ENCODE results near the gene ZMIZ2. TPM values are rescaled to one million over a fixed set of nuclear protein-coding genes. Genes with fewer than 3 reads are reported as not detected.

The ZMIZ2 gene
- total and polyA plus RNA-seq, 2 donors (not counting 1 experiment from before 2014, with no cell fraction given): 254 to 442 TPM

DNA sequence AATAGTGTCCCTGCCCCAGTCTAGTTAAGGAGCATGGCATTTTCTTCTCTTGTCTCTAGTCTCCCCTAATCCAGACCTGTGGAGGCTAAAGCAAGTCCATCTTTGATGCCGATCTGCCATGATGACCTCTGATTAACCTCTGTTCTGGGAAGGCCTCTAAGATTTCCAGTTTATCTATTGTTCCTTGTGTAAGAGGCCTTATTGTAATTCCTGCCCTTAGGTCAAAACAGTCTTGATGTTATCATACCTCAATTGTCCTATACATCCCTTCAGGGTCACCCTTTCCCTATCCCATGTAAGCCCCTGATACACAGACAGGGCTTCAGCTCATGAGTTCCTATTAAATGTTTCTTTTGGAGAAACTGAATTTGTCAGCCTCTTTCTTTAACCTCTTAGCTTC, 4.9 kb upstream of the ZMIZ2 start:
- POLR2A ChIA-PET: interaction anchor here (1.3 kb wide), 1 partner anchor 115 kb away, joined by 4 read pairs; no protein-coding TSS in a partner anchor
- intact Hi-C loops (cut with micrococcal nuclease): no loop called here
- no peaks in the 10 kb centered on the region for H3K36me3 ChIP-seq (replicated peaks in 1 of 2; ENCODE audit: control extremely low read depth in 1 of 2, control insufficient read depth in 1 of 2, extremely low read depth in 1 of 2, insufficient read depth in 2 of 2, low read length in 1 of 2)
- Mint-ChIP-seq H3K27me3 (no peaks in the 10 kb centered on the region), H3K4me3 (no peak overlapping the region), H3K27ac (no peak overlapping the region), H3K4me1 (peaks cover 17% of the 10 kb centered on the region), H3K9me3 (ENCODE audit: insufficient read depth) (no peaks in the 10 kb centered on the region)
- H4K20me1 ChIP-seq (ENCODE audit: control insufficient read depth, insufficient read depth, low read length, poor library complexity, severe bottlenecking): no peaks in the 10 kb centered on the region
- ATAC-seq (ENCODE audit: low read depth) (no peak), DNase-seq (no peak)
- peaks cover 12% of the 10 kb centered on the region in 2 donors for H3K4me1 ChIP-seq (ENCODE audit: control insufficient read depth in 2 of 2, insufficient read depth in 2 of 2, low read length in 2 of 2)
- no CpG with 5 or more reads among the region's 1 CpG for WGBS (ENCODE audit: insufficient coverage)
- H3K9ac ChIP-seq (ENCODE audit: low read length): no peak overlapping the region
- no peak overlapping the region for H3K4me2 ChIP-seq (replicated peaks; ENCODE audit: low read depth, low read length, poor library complexity, severe bottlenecking)
- no peak overlapping the region for H3K27ac ChIP-seq (ENCODE audit: low read length in 2 of 2)
- no peaks in the 10 kb centered on the region for H3K27me3 ChIP-seq (replicated peaks in 1 of 4; ENCODE audit: control extremely low read depth in 1 of 4, control insufficient read depth in 3 of 4, insufficient read depth in 4 of 4, low read length in 3 of 4)
- no peak for TF ChIP-seq EZH2 (IDR thresholded peaks at IDR 0.05; ENCODE audit: borderline replicate concordance, insufficient read depth, low read depth, low read length, poor library complexity, severe bottlenecking)
- TF ChIP-seq, protein P1, sequence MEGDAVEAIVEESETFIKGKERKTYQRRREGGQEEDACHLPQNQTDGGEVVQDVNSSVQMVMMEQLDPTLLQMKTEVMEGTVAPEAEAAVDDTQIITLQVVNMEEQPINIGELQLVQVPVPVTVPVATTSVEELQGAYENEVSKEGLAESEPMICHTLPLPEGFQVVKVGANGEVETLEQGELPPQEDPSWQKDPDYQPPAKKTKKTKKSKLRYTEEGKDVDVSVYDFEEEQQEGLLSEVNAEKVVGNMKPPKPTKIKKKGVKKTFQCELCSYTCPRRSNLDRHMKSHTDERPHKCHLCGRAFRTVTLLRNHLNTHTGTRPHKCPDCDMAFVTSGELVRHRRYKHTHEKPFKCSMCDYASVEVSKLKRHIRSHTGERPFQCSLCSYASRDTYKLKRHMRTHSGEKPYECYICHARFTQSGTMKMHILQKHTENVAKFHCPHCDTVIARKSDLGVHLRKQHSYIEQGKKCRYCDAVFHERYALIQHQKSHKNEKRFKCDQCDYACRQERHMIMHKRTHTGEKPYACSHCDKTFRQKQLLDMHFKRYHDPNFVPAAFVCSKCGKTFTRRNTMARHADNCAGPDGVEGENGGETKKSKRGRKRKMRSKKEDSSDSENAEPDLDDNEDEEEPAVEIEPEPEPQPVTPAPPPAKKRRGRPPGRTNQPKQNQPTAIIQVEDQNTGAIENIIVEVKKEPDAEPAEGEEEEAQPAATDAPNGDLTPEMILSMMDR (IDR thresholded peaks at IDR 0.05): no peak
- CTCF ChIA-PET: no interaction called here
- H2AFZ ChIP-seq (ENCODE audit: insufficient read depth, low read depth, low read length, poor library complexity, severe bottlenecking): no peak overlapping the region
- no peaks in the 10 kb centered on the region for H3K79me2 ChIP-seq (ENCODE audit: control insufficient read depth, insufficient read depth, low read length)
- H3K9me3 ChIP-seq (ENCODE audit: control extremely low read depth in 1 of 3, control insufficient read depth in 2 of 3, insufficient read depth in 1 of 3, low read length in 2 of 3): no peaks in the 10 kb centered on the region
- H3K4me3 ChIP-seq (ENCODE audit: control extremely low read depth in 1 of 5, extremely low read depth in 1 of 5, insufficient read depth in 1 of 5, low read depth in 2 of 5, low read length in 4 of 5): no peak overlapping the region

DNA sequence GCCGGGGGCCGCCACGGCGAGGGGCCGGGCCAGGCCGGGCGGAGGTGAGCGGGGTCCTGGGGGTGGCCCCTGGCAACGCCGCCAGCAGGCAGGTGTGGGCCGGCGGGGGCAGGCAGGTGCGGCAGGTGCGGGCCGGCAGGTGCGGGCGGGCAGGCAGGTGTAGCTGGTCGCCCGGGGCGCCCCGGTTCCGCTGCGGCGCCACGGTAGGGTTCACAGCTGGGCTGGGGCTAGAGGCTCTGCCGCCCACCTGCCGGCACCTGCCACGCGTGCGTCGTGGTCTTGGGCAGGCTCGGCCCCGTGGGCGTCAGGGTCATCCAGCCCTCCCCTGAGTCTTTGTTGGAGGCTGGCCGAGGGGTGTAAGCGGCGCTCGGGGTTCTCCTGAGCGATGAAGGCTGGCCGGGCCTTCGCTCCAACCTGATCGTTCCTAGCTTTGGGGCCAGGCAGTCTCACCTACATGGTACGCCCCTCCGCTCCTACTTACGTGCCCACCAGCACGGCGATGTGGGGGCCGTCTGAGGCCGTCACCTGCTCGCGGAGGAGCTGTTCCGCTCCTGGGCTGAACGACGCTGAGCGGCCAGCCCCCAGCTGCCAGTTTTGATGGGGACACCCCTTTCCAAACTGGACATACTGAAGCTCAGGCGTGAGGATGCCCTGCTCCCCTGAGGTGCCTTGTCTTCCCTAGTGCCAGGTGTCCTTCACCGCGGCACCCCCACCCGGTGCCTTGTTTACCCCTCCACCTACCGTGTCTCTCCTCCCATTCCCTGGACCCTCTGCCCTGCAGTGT, 493 bp downstream of the ZMIZ2 start:
- ChIA-PET POLR2A (interaction anchor here (1.1 to 3.2 kb wide), 13 partner anchors 20 to 176 kb away, joined by 3 to 29 read pairs (median 5); partner anchors contain the start of genes DDX56, H2AZ2, OGDH and TMED4), CTCF (interaction anchor here (0.7 to 4.0 kb wide), 8 partner anchors 19 to 278 kb away, joined by 3 to 37 read pairs (median 8); partner anchors contain the start of genes H2AZ2 and OGDH)
- peaks cover 52 to 56% of the 10 kb centered on the region in 2 donors for H3K4me1 ChIP-seq (ENCODE audit: control insufficient read depth in 2 of 2, insufficient read depth in 2 of 2, low read length in 2 of 2)
- peaks cover 52% of the 10 kb centered on the region for H3K79me2 ChIP-seq (ENCODE audit: control insufficient read depth, insufficient read depth, low read length)
- intact Hi-C loops (cut with micrococcal nuclease): loop anchor here (1.0 to 2.0 kb wide), 6 partner anchors 47 to 362 kb away; partner anchors contain the start of genes H2AZ2, PPIA, TBRG4 and TMED4
- Mint-ChIP-seq H3K4me3 (peak overlapping the region; percentile 88), H3K9me3 (ENCODE audit: insufficient read depth) (no peaks in the 10 kb centered on the region), H3K27ac (peak overlapping the region; percentile 97), H3K4me1 (peaks cover 52% of the 10 kb centered on the region), H3K27me3 (no peaks in the 10 kb centered on the region)
- H4K20me1 ChIP-seq (ENCODE audit: control insufficient read depth, insufficient read depth, low read length, poor library complexity, severe bottlenecking): peaks cover 12% of the 10 kb centered on the region
- peaks cover 0 to 15% of the 10 kb centered on the region in 2 experiments for H3K36me3 ChIP-seq (replicated peaks in 1 of 2; ENCODE audit: control extremely low read depth in 1 of 2, control insufficient read depth in 1 of 2, extremely low read depth in 1 of 2, insufficient read depth in 2 of 2, low read length in 1 of 2)
- H3K27ac ChIP-seq (ENCODE audit: low read length in 2 of 2): peak overlapping the region; percentile 96 to 97
- H3K4me2 ChIP-seq (replicated peaks; ENCODE audit: low read depth, low read length, poor library complexity, severe bottlenecking): peak overlapping the region; percentile 85
- H3K4me3 ChIP-seq (ENCODE audit: control extremely low read depth in 1 of 5, extremely low read depth in 1 of 5, insufficient read depth in 1 of 5, low read depth in 2 of 5, low read length in 4 of 5): peak overlapping the region; percentile 40 to 89 (median 74)
- ATAC-seq (ENCODE audit: low read depth) (peak; percentile 6), DNase-seq (peak; percentile 84)
- no peak for TF ChIP-seq EZH2 (IDR thresholded peaks at IDR 0.05; ENCODE audit: borderline replicate concordance, insufficient read depth, low read depth, low read length, poor library complexity, severe bottlenecking)
- TF ChIP-seq, protein P1 (IDR thresholded peaks at IDR 0.05): no peak
- peak overlapping the region; percentile 36 for H2AFZ ChIP-seq (ENCODE audit: insufficient read depth, low read depth, low read length, poor library complexity, severe bottlenecking)
- no peaks in the 10 kb centered on the region for H3K9me3 ChIP-seq (ENCODE audit: control extremely low read depth in 1 of 3, control insufficient read depth in 2 of 3, insufficient read depth in 1 of 3, low read length in 2 of 3)
- peak overlapping the region; percentile 77 for H3K9ac ChIP-seq (ENCODE audit: low read length)
- WGBS (ENCODE audit: insufficient coverage): under 1% methylated on average over 60 of the region's 60 CpGs
- H3K27me3 ChIP-seq (replicated peaks in 1 of 4; ENCODE audit: control extremely low read depth in 1 of 4, control insufficient read depth in 3 of 4, insufficient read depth in 4 of 4, low read length in 3 of 4): no peaks in the 10 kb centered on the region
